H1 (cell line): Measurements from ENCODE around the gene RPP25. TPM values are rescaled to one million over a fixed set of nuclear protein-coding genes. Genes with fewer than 3 reads are reported as not detected.

Experiments
- CTCF ChIA-PET: fragments of 300-600 bp; sonication (Branson Sonifier 250); formaldehyde crosslinking; loops from one replicate; lab custom pipeline; 2021; ENCODE audit not compliant: partially characterized antibody; lab: Charles Lee
- POLR2A ChIA-PET: fragments of 300-600 bp; sonication (Branson Sonifier 250); formaldehyde crosslinking; loops from one replicate; lab custom pipeline; 2021; ENCODE audit warnings: inconsistent platforms; ENCODE audit not compliant: partially characterized antibody; lab: Charles Lee
- DNase-seq, 2 experiments: peaks; one replicate each; pipeline versions ENCODE4 v3.0.0 to v3.0.0-alpha.2; 2010 to 2022; ENCODE audit warnings: low spot score in 2 of 2, low read depth in 1 of 2, mixed read lengths in 1 of 2
- FAIRE-seq: peaks from 2 replicates; lab custom pipeline; 2011; peaks lifted over from hg19 to GRCh38; lab: Jason Lieb, UNC
- H2AFZ ChIP-seq: 2 replicates; pipeline ENCODE4 v1.8.1; 2012; ENCODE audit warnings: low read length, inconsistent platforms
- H2AK5ac ChIP-seq: 2 replicates; pipeline ENCODE4 v1.6.1; 2013; ENCODE audit warnings: low read depth, low read length
- H2BK120ac ChIP-seq: replicated peaks from 2 replicates; pipeline ENCODE3; 2013; ENCODE audit warnings: low read depth, low read length, inconsistent platforms
- H2BK12ac ChIP-seq: 2 replicates; pipeline ENCODE4 v1.6.1; 2013; ENCODE audit warnings: low read depth, low read length
- H2BK15ac ChIP-seq: 2 replicates; pipeline ENCODE4 v1.6.1; 2013; ENCODE audit warnings: low read length
- H2BK20ac ChIP-seq: 2 replicates; pipeline ENCODE4 v1.6.1; 2013; ENCODE audit warnings: low read length
- H2BK5ac ChIP-seq: 2 replicates; pipeline ENCODE4 v1.6.1; 2013; ENCODE audit warnings: low read depth, low read length
- H3K14ac ChIP-seq: 2 replicates; pipeline ENCODE4 v1.6.1; 2013; ENCODE audit warnings: inconsistent platforms; ENCODE audit not compliant: insufficient read length
- H3K18ac ChIP-seq: 2 replicates; pipeline ENCODE4 v1.6.1; 2013; ENCODE audit warnings: low read length; ENCODE audit errors: extremely low read depth
- H3K23ac ChIP-seq: 2 replicates; pipeline ENCODE4 v1.6.1; 2013; ENCODE audit warnings: inconsistent platforms; ENCODE audit not compliant: insufficient read length
- H3K23me2 ChIP-seq: 2 replicates; pipeline ENCODE4 v1.6.1; 2013; ENCODE audit warnings: low read depth, low read length
- H3K27ac ChIP-seq: 2 replicates; pipeline ENCODE4 v1.6.1; 2011; ENCODE audit warnings: low read depth, low read length, inconsistent platforms
- H3K27me3 ChIP-seq, 4 experiments: replicated peaks in 1 of 4; 1 replicate in 1 of 4; 2 replicates in 3 of 4; pipeline versions ENCODE4 v1.6.1 to v1.8.1; 2011 to 2013; ENCODE audit warnings: low read length in 3 of 4, mild to moderate bottlenecking in 3 of 4, inconsistent platforms in 2 of 4, mixed read lengths in 2 of 4, moderate library complexity in 1 of 4; ENCODE audit not compliant: control insufficient read depth in 3 of 4, insufficient read depth in 3 of 4; ENCODE audit errors: extremely low read depth in 1 of 4
- H3K36me3 ChIP-seq, 4 experiments: 2 replicates each; pipeline versions ENCODE4 v1.6.1 to v1.8.1; 2011 to 2013; ENCODE audit warnings: mild to moderate bottlenecking in 4 of 4, low read length in 3 of 4, moderate library complexity in 2 of 4, control low read depth in 1 of 4, inconsistent platforms in 1 of 4; ENCODE audit not compliant: insufficient read depth in 4 of 4, control insufficient read depth in 2 of 4
- H3K4ac ChIP-seq: replicated peaks from 2 replicates; pipeline ENCODE3; 2013; ENCODE audit warnings: low read length, low read depth, mixed read lengths, inconsistent platforms; ENCODE audit not compliant: insufficient read length
- H3K4me1 ChIP-seq, 4 experiments: replicated peaks in 1 of 4; 1 replicate in 1 of 4; 2 replicates in 3 of 4; pipeline versions ENCODE4 v1.6.1 to v1.8.1; 2011 to 2013; ENCODE audit warnings: low read length in 3 of 4, inconsistent platforms in 2 of 4, mixed read lengths in 1 of 4; ENCODE audit not compliant: insufficient read depth in 4 of 4, control insufficient read depth in 3 of 4
- H3K4me2 ChIP-seq, 2 experiments: 2 replicates each; pipeline versions ENCODE4 v1.6.1 to v1.8.1; 2011 to 2013; ENCODE audit warnings: low read depth in 2 of 2, low read length in 2 of 2, control low read depth in 1 of 2, inconsistent platforms in 1 of 2, mild to moderate bottlenecking in 1 of 2; ENCODE audit not compliant: insufficient read depth in 1 of 2
- H3K4me3 ChIP-seq, 4 experiments: fragments of 200-600, 300-600 bp in 1 of 4; sonication (generic), shearing (Covaris generic), sonication (Bioruptor Twin) in 1 of 4; 2 replicates each; pipeline versions ENCODE4 v1.5.1 to v1.8.1; 2011 to 2016; ENCODE audit warnings: low read length in 4 of 4, low read depth in 3 of 4, control low read depth in 2 of 4, inconsistent platforms in 2 of 4, mild to moderate bottlenecking in 2 of 4, mixed read lengths in 1 of 4, moderate library complexity in 1 of 4; ENCODE audit not compliant: insufficient read depth in 2 of 4; ENCODE audit errors: extremely low read depth in 1 of 4
- H3K56ac ChIP-seq: replicated peaks from 2 replicates; pipeline ENCODE3; 2013; ENCODE audit warnings: low read depth, mild to moderate bottlenecking, mixed read lengths, low read length, inconsistent platforms; ENCODE audit not compliant: insufficient read length
- H3K79me1 ChIP-seq: 2 replicates; pipeline ENCODE4 v1.6.1; 2013; ENCODE audit warnings: low read depth, low read length, control low read depth
- H3K79me2 ChIP-seq, 2 experiments: 2 replicates each; pipeline versions ENCODE4 v1.6.1 to v1.8.1; 2012 to 2013; ENCODE audit warnings: low read length in 2 of 2, mild to moderate bottlenecking in 2 of 2, inconsistent platforms in 1 of 2; ENCODE audit not compliant: insufficient read depth in 2 of 2, control insufficient read depth in 1 of 2
- H3K9ac ChIP-seq, 4 experiments: replicated peaks in 1 of 4; 1 replicate in 1 of 4; 2 replicates in 3 of 4; pipeline versions ENCODE4 v1.6.1 to v1.8.1; 2011 to 2013; ENCODE audit warnings: low read depth in 3 of 4, low read length in 3 of 4, control low read depth in 2 of 4, mild to moderate bottlenecking in 2 of 4, moderate library complexity in 2 of 4, inconsistent platforms in 1 of 4; ENCODE audit errors: extremely low read depth in 1 of 4
- H3K9me3 ChIP-seq, 2 experiments: 2 replicates each; pipeline versions ENCODE4 v1.6.1 to v1.8.1; 2012 to 2013; ENCODE audit warnings: mild to moderate bottlenecking in 2 of 2, moderate library complexity in 2 of 2, control low read depth in 1 of 2, inconsistent platforms in 1 of 2, low read depth in 1 of 2, low read length in 1 of 2, mixed read lengths in 1 of 2; ENCODE audit not compliant: insufficient read depth in 2 of 2
- H4K20me1 ChIP-seq, 2 experiments: replicated peaks in 1 of 2; 2 replicates each; pipeline versions ENCODE3 to v1.8.1; 2011 to 2013; ENCODE audit warnings: inconsistent platforms in 2 of 2, low read length in 2 of 2, mild to moderate bottlenecking in 1 of 2; ENCODE audit not compliant: insufficient read depth in 2 of 2, control insufficient read depth in 1 of 2
- H4K5ac ChIP-seq: 2 replicates; pipeline ENCODE4 v1.6.1; 2013; ENCODE audit warnings: low read length, low read depth, mixed read lengths, inconsistent platforms; ENCODE audit not compliant: insufficient read length
- H4K8ac ChIP-seq: 2 replicates; pipeline ENCODE4 v1.8.0; 2013; ENCODE audit warnings: mild to moderate bottlenecking, moderate library complexity, low read length, inconsistent platforms; ENCODE audit not compliant: insufficient read depth; ENCODE audit errors: extremely low read depth
- H4K91ac ChIP-seq: replicated peaks from 2 replicates; pipeline ENCODE3; 2013; ENCODE audit warnings: low read length, mixed read lengths, inconsistent platforms; ENCODE audit not compliant: insufficient read length
- ZNF274 ChIP-seq: IDR thresholded peaks from 2 replicates; pipeline ENCODE4 v1.7.0; 2012; ENCODE audit warnings: low read length, borderline replicate concordance; ENCODE audit errors: extremely low read depth
- WGBS, 2 experiments: shearing (Covaris generic) in 1 of 2; methylation state at CpG; one replicate each; pipeline versions ENCODE4 v1.1.6 to v1.1.7; 2013 to 2015; ENCODE audit warnings: low lambda C conversion rate in 2 of 2, mixed read lengths in 2 of 2, inconsistent platforms in 1 of 2, low coverage in 1 of 2, missing lambda C conversion rate in 1 of 2; ENCODE audit not compliant: insufficient replicate concordance in 2 of 2, insufficient coverage in 1 of 2, insufficient read length in 1 of 2; ENCODE audit errors: extremely low coverage in 1 of 2, missing lambda C conversion rate in 1 of 2; 5-methylcytosine and 5-hydroxymethylcytosine counted together
- polyA plus RNA-seq, 7 experiments: library from polyadenylated mRNA; depleted of rRNA in 3 of 7; stranded (reverse) in 5 of 7; unstranded in 2 of 7; fragments of >200 nt in 5 of 7; fragments of 200-250 nt in 2 of 7; gene quantifications; 1 replicate in 5 of 7; 2 replicates in 1 of 7; 4 replicates in 1 of 7; pipeline versions ENCODE4 v1.2.1 to v1.2.3, GENCODE V29; 2011 to 2013; ENCODE audit warnings: missing spikeins in 2 of 7, mixed read lengths in 2 of 7
- total RNA-seq: library from RNA; stranded (reverse); fragmentation: NEBNext Ultra II Directional; extraction: Animal tissue kit (Norgen Biotek cat#: 25700); gene quantifications from 2 replicates; pipeline ENCODE4 v1.2.1, GENCODE V29; 2021
- TF ChIP-seq, protein P1 (sequence below): IDR thresholded peaks from 2 replicates; pipeline ENCODE4 v1.6.1; 2012; ENCODE audit warnings: inconsistent platforms
- TF ChIP-seq, protein P2 (sequence below): IDR thresholded peaks from 2 replicates; pipeline ENCODE4 v1.6.1; 2012; ENCODE audit warnings: inconsistent platforms

RPP25 gene
- total and polyA plus RNA-seq, 2 of the 8 experiments (the other 6 are each of a cell fraction or from before 2014, with no cell fraction given) = 17.4 to 19.8 TPM

DNA sequence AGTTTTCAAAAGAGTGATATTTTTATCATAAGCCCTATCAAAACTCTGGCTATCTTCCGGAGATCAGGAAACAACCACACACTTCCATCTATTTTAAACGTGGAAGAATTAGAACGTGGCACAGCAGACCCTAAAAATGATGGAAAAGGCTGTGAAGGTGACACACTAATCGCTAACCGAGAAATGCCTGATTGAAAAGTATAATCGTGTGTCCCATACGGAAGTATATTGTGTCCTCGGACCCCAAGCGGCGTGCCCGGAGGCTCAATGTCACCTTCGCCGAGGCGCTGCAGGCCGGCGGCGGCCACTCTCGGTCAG, 19.3 kb downstream of the RPP25 start:
- Histone ChIP-seq H4K20me1 (peaks cover 1 to 3% of the 10 kb centered on the region in 2 experiments), H3K27me3 (no peaks in the 10 kb centered on the region), H3K9me3 (no peaks in the 10 kb centered on the region), H3K79me1 (no peaks in the 10 kb centered on the region), H3K4me2 (peak overlapping the region; percentile 66 to 67), H2BK120ac (no peak overlapping the region), H2AFZ (no peak overlapping the region), H4K5ac (peak overlapping the region; percentile 86), H3K4me1 (no peaks in the 10 kb centered on the region), H2BK5ac (peak overlapping the region; percentile 75; the same call in 1 of the 2 replicates), H3K18ac (peak overlapping the region; percentile 19; the same call in 1 of the 2 replicates), H4K8ac (peak overlapping the region; percentile 97), H3K27ac (peak overlapping the region; percentile 93; the same call in 1 of the 2 replicates), H3K23ac (peak overlapping the region; percentile 99), H2AK5ac (no peak overlapping the region), H3K4ac (peak overlapping the region; percentile 94), H2BK12ac (0 out of 2 replicates have a peak overlapping the region, but pooled peaks have one; percentile 60), H3K9ac (peak overlapping the region; percentile 87 to 95 (median 88)), H2BK15ac (no peak overlapping the region), H3K4me3 (peak overlapping the region; percentile 84 to 91 (median 86)), H3K56ac (peak overlapping the region; percentile 59), H2BK20ac (no peak overlapping the region), H3K23me2 (peaks cover 3% of the 10 kb centered on the region; the same call in 1 of the 2 replicates), H3K14ac (no peak overlapping the region), H3K79me2 (peaks cover 8 to 50% of the 10 kb centered on the region in 2 experiments), H4K91ac (peak overlapping the region; percentile 88), H3K36me3 (no peaks in the 10 kb centered on the region; a peak in 1 of 8 replicates)
- no peak for DNase-seq
- 1% methylated on average over 18 of the region's 18 CpGs; no CpG with 5 or more reads in 1 of the 2 experiments for WGBS, 2 experiments
- ChIA-PET POLR2A (interaction anchor here (1.0 to 4.1 kb wide), 7 partner anchors 20 to 94 kb away, joined by 3 to 29 read pairs (median 5); partner anchors contain the start of genes FAM219B, RPP25 and ULK3), CTCF (interaction anchor here (1.3 to 2.4 kb wide), 3 partner anchors 14 to 35 kb away, joined by 4 to 14 read pairs (median 8); no protein-coding TSS in a partner anchor)
- no peak for FAIRE-seq
- TF ChIP-seq ZNF274 = no peak
- TF ChIP-seq, protein P1, sequence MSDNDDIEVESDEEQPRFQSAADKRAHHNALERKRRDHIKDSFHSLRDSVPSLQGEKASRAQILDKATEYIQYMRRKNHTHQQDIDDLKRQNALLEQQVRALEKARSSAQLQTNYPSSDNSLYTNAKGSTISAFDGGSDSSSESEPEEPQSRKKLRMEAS = 0 out of 2 replicates have a peak, but pooled peaks have one; percentile 17
- TF ChIP-seq, protein P2, sequence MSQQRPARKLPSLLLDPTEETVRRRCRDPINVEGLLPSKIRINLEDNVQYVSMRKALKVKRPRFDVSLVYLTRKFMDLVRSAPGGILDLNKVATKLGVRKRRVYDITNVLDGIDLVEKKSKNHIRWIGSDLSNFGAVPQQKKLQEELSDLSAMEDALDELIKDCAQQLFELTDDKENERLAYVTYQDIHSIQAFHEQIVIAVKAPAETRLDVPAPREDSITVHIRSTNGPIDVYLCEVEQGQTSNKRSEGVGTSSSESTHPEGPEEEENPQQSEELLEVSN = 0 out of 2 replicates have a peak, but pooled peaks have one; percentile 11
